ENCODE results near the gene PRDM15.

GRCh38 chr21:41923631-41924367 is 44.7 kb upstream of the PRDM15 start:
- TF ChIP-seq CTCF (IDR thresholded peaks at IDR 0.05) (no peak), POLR2A (IDR thresholded peaks at IDR 0.05) (no peak), EP300 (IDR thresholded peaks at IDR 0.05) (no peak)

All from stomach (tissue), 4 donors.